Effector memory CD8-positive, alpha-beta T cell (primary cell): ENCODE data around the gene KIAA0930.
"Not testable (repeated sequence)": the region's sequence is repeated elsewhere in the genome, so short reads cannot be mapped to it uniquely, and the experiment has no call there.

ENCODE experiments used
- ATAC-seq: fragments of 150-1000 bp; cut with Tn5 transposase; replicated peaks from 2 replicates; pipeline ENCODE4 v1.10.0; 2021; ENCODE audit warnings: mild to moderate bottlenecking, moderate library complexity
- DNase-seq, 3 experiments: peaks; one replicate each; pipeline ENCODE4 v3.0.0; 2021
- H3K27ac Mint-ChIP-seq, 2 donors: one replicate each; pipeline ENCODE4 v1.8.0; 2022; ENCODE audit warnings: mild to moderate bottlenecking in 2 of 2, mixed read lengths in 2 of 2, moderate library complexity in 2 of 2
- H3K27me3 Mint-ChIP-seq, 2 donors: one replicate each; pipeline ENCODE4 v1.8.0; 2022; ENCODE audit warnings: mixed read lengths in 2 of 2
- H3K36me3 Mint-ChIP-seq: one replicate; pipeline ENCODE4 v1.8.0; 2022; ENCODE audit warnings: mild to moderate bottlenecking, moderate library complexity, mixed read lengths; ENCODE audit not compliant: insufficient read depth
- H3K4me1 Mint-ChIP-seq, 2 donors: one replicate each; pipeline ENCODE4 v1.8.0; 2022; ENCODE audit warnings: low read depth in 2 of 2, mixed read lengths in 2 of 2
- H3K4me3 Mint-ChIP-seq, 2 donors: one replicate each; pipeline ENCODE4 v1.8.0; 2022; ENCODE audit warnings: mild to moderate bottlenecking in 2 of 2, mixed read lengths in 2 of 2, moderate library complexity in 2 of 2
- H3K9me3 Mint-ChIP-seq, 2 donors: one replicate each; pipeline ENCODE4 v1.8.0; 2022; ENCODE audit warnings: mixed read lengths in 2 of 2

The KIAA0930 gene

GRCh38 chr22:45270095-45271020 is 29.7 kb upstream of the KIAA0930 start:
- Mint-ChIP-seq H3K27me3 (peaks cover 26 to 43% of the 10 kb centered on the region in 2 donors), H3K36me3 (peaks cover 6% of the 10 kb centered on the region), H3K4me1 (peaks cover 8 to 13% of the 10 kb centered on the region in 2 donors), H3K4me3 (peak overlapping the region; percentile 77 to 89), H3K9me3 (no peaks in the 10 kb centered on the region), H3K27ac (no peak overlapping the region)
- ATAC-seq = no peak
- DNase-seq = no peak

GRCh38 chr22:45268958-45269844 is 28.5 kb upstream of the KIAA0930 start:
- peak overlapping the region; percentile 41 to 76 for H3K27ac Mint-ChIP-seq
- peaks cover 6% of the 10 kb centered on the region for H3K36me3 Mint-ChIP-seq
- peaks cover 8 to 13% of the 10 kb centered on the region in 2 donors for H3K4me1 Mint-ChIP-seq
- peak; percentile 89 to 95 (median 93) for DNase-seq
- peak; percentile 97 for ATAC-seq
- H3K4me3 Mint-ChIP-seq = peak overlapping the region; percentile 77 to 89
- H3K27me3 Mint-ChIP-seq = peaks cover 20 to 33% of the 10 kb centered on the region in 2 donors
- no peaks in the 10 kb centered on the region for H3K9me3 Mint-ChIP-seq

DNA sequence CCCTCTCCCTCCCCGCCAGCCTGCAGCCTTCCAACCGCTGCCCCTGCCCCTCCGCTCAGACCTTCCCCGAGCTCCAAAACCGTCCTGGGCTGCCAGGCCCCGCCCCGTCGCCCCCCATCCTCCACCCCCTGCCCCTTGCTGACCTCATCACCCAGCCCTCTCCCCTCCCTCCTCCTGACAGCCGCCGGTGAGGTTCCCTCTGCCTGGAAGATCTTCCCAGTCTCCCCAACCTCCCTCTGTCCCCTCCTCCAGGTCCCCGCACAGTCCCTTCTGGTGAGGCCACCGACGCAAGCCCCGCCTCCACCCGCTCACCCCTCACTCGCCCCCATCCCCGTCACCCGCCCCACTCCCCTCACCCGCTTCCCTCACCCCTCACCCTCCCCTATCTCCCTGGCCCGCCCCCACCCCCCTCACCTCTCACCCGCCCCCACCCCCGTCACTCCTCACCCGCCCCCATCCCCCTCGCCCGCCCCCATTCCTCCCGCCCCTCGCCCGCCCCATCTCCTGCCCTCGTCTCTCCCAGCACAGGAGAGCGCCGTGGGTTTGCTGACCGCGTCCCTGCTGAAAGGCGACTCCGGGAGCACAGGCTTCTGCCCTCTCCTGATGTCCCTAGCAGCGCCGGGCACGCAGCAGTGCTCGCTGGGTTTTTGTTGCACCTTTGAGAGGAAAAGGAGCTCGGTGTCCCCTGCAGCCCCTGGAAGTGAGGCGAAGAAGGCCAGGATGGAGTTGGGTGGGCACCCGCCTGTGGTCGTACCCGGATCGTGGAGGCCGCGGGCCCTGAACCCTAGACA is 27.7 kb upstream of the KIAA0930 start:
- Mint-ChIP-seq H3K9me3 (no peaks in the 10 kb centered on the region), H3K27me3 (peaks cover 21 to 35% of the 10 kb centered on the region in 2 donors), H3K27ac (peak overlapping the region; percentile 38 to 76), H3K36me3 (peaks cover 6% of the 10 kb centered on the region), H3K4me1 (peaks cover 12 to 13% of the 10 kb centered on the region in 2 donors), H3K4me3 (peak overlapping the region; percentile 77 to 89)
- ATAC-seq = peak; percentile 28
- peak in 2 of 3 experiments; percentile 17 to 19 for DNase-seq

DNA sequence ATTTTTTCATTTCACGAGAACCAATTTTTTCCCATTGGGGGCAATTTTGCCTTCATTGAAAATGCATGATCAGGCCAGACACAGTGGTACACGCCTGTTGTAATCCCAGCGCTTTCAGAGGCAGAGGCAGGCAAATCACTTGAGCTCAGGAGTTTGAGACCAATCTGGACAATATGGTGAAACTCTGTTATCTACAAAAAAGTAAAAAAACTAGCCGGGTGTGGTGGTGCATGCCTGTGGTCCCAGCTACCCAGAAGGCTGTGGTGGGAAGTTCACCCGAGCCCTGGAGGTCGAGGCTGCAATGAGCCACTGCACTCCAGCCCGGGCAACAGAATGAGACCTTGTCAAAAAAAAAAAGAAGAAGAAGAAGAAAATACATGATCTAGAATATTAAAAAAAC is 24.8 kb upstream of the KIAA0930 start:
- H3K9me3 Mint-ChIP-seq = no peaks in the 10 kb centered on the region
- no peak overlapping the region for H3K27ac Mint-ChIP-seq
- peaks cover 13% of the 10 kb centered on the region in 2 donors for H3K4me1 Mint-ChIP-seq
- DNase-seq = no peak
- peaks cover 9% of the 10 kb centered on the region for H3K36me3 Mint-ChIP-seq
- H3K4me3 Mint-ChIP-seq = no peak overlapping the region
- H3K27me3 Mint-ChIP-seq = peaks cover 23 to 43% of the 10 kb centered on the region in 2 donors
- no peak for ATAC-seq

DNA sequence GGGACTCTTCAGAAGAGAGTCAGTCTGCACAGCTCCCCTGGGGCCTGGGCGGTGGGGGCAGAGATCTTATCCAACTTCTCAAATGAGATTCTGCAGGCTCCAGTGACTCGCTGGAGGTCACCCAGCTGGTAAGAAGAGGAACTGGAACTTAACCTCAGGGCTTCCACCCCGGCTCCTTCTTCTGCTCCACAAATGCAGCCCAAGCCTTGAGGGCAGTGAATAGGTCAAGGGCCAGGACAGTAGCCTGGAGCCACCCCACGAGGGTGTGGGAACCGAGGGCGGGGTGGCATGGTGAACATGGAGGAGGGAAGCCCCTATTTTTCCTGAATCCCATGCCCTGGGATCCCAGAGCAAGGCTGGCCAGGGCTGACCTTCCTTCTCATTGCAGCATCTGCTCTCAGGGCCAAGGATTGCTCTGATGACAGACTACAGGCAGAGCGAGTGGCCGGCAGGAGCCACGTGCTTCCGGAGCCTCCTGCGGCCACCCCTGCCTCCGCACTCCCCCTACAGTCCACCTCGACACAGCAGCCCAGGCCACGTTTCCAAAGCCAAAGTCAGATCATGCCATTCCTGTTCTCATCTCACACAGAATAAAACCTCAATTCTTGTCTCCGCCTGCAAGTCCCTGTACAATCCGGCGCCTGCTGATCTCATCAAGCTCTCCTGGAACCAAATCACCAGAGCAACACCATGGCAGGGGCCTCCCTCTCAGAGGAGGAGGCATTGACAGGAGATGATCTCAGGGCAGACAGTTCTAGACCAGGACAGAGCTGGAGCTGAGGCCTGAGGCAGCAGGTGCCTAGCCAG is 23.0 kb upstream of the KIAA0930 start:
- Mint-ChIP-seq H3K4me1 (peaks cover 3 to 7% of the 10 kb centered on the region in 2 donors), H3K4me3 (no peak overlapping the region), H3K9me3 (no peaks in the 10 kb centered on the region), H3K27ac (no peak overlapping the region), H3K36me3 (peaks cover 4% of the 10 kb centered on the region), H3K27me3 (peaks cover 12 to 43% of the 10 kb centered on the region in 2 donors)
- DNase-seq (no peak), ATAC-seq (peak; percentile 53)

DNA sequence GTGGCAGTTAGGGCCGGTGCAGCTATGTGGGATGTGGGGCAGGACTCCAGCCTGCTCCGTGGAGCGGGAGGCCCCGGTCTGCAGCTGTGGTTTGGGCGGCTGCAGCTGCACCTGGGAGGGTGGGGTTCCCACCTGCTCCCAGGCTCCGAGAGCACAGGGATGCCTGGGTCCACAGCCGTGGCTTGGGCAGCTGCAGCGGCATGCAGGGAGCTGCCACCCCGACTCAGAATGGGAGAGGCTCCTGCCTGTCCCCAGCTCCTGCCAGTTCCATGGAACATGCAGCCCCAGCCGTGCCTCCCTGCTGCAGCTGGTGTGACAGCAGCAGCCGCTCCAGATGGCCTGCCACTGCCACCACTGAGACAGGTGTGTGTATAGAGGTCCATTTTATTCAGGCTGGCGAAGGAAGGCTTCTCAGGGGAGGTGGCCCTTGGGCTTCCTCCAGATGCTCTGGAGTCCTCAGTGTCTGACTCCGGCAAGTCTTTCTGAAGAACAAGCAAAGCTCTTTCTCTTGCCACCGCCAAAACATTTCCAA is 22.3 kb upstream of the KIAA0930 start:
- Mint-ChIP-seq H3K27me3 (peaks cover 12 to 43% of the 10 kb centered on the region in 2 donors), H3K4me1 (peaks cover 0 to 5% of the 10 kb centered on the region in 2 donors), H3K9me3 (no peaks in the 10 kb centered on the region), H3K36me3 (peaks cover 3% of the 10 kb centered on the region), H3K4me3 (no peak overlapping the region), H3K27ac (no peak overlapping the region)
- DNase-seq = no peak
- no peak for ATAC-seq

DNA sequence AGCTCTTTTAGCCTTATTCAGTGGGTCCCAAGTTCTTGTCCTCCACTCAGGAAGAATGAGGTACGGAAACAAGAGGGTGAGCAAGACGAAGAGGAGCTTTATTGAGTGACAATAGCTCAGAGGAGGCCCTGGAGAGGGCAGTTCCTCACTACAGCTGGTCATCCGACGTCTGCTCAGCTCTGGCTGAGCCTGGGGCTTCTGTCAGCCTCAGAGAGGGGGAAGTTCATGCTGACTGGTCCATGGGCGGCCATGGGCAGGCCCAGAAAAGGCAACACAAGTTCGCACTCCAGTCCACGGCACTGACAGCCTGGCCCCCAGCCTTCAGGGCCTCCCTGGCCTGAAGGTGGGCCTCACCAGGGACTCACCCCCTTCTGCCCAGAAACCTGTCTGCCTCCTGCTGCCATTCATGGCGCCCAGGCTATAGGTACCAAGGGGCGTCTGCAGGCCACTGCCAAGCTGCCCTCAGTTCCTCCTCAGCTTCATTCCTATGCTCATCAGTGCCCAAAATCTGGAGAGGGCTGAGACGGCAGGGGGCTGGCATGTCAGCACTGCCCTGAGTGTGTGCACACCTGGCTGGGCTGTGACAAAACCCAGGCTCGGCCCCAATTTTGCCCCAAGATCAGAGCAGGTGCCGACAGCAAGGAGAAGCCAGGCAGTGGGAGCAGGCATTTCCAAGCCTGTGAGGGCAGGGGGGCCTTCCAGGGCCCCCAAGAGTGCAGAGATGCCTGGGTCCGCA is 21.7 kb upstream of the KIAA0930 start:
- H3K4me1 Mint-ChIP-seq = peaks cover 0 to 5% of the 10 kb centered on the region in 2 donors
- no peak overlapping the region for H3K27ac Mint-ChIP-seq
- H3K36me3 Mint-ChIP-seq = peaks cover 3% of the 10 kb centered on the region

DNA sequence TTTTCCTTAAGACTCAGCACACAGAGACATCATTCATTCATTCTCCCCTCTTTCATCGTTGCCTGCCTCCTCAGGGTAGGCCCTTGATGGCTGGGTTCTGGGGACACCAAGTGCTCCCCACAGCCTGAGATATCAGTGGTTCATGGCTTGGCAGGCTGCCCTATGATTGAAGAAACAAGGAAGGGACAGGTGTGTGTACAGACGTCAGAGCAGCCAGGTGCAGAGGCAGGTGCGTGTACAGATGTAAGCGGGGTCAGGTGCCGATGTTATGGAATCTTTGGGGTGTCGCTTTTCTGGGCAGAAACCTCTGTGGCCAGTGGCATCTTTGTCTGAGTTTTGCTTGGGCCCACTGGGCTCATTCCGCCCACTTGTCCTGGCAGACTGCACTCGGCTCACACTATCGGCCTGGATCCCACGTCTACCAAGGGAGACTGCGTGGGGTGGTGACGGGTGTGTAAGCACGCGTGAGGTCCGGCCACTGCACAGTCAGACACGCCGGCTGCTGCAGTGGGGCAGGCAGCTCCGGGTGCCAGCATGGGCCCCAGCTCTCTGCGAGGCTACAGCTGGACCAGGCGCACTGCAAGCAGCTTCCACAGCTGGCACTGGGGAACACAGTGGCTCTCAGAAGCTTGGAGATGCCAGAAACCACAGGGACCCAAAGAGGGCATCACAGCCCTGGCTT is 20.9 kb upstream of the KIAA0930 start:
- DNase-seq (no peak), ATAC-seq (no peak)
- H3K36me3 Mint-ChIP-seq = peaks cover 3% of the 10 kb centered on the region
- peaks cover 0 to 5% of the 10 kb centered on the region in 2 donors for H3K4me1 Mint-ChIP-seq
- peaks cover 12 to 43% of the 10 kb centered on the region in 2 donors for H3K27me3 Mint-ChIP-seq
- no peak overlapping the region for H3K4me3 Mint-ChIP-seq
- H3K27ac Mint-ChIP-seq = no peak overlapping the region
- H3K9me3 Mint-ChIP-seq = no peaks in the 10 kb centered on the region

More for the DNA sequence above, 21.7 kb upstream of the KIAA0930 start:
- Mint-ChIP-seq H3K4me3 (no peak overlapping the region), H3K9me3 (no peaks in the 10 kb centered on the region), H3K27me3 (peaks cover 12 to 43% of the 10 kb centered on the region in 2 donors)
- DNase-seq = no peak
- no peak for ATAC-seq

- H3K4me1 Mint-ChIP-seq, H3K4me3 Mint-ChIP-seq, H3K36me3 Mint-ChIP-seq, H3K27ac Mint-ChIP-seq, DNase-seq, H3K9me3 Mint-ChIP-seq, ATAC-seq: not testable (repeated sequence)
- peaks cover 12 to 43% of the 10 kb centered on the region in 2 donors for H3K27me3 Mint-ChIP-seq
Measured at GRCh38 chr22:45260395-45260759, 19.7 kb upstream of the KIAA0930 start.

DNA sequence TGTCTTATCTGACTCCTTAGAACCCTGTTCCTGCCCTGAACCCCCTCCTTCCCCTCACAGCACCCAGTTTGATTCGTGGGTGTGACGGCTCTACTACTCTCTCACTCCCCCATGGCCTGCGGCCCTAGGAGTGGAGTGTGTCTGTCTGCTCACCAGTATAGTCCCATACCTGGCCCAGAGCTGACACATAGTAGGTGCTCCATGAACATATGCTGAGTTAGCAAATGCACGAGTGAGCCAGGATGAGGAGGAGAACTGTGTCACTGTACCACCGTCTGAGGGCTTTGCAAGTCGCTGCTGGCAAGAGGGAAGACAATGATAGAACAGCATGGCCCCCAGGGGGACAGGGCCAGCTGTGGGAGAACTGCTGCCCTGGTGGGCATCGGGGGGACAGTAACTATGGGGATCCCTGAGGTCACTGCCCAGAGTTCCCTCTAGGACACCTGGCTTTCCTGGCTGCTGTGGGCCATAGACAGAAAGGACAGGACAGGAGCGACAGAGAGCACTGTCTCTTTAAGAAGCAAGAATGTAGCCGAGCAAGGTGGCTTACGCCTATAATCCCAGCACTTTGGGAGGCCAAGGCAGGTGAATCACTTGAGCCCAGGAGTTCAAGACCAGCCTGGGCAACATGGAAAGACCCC is 19.2 kb upstream of the KIAA0930 start:
- Mint-ChIP-seq H3K27ac (no peak overlapping the region), H3K4me3 (no peak overlapping the region), H3K36me3 (peaks cover 3% of the 10 kb centered on the region)

DNA sequence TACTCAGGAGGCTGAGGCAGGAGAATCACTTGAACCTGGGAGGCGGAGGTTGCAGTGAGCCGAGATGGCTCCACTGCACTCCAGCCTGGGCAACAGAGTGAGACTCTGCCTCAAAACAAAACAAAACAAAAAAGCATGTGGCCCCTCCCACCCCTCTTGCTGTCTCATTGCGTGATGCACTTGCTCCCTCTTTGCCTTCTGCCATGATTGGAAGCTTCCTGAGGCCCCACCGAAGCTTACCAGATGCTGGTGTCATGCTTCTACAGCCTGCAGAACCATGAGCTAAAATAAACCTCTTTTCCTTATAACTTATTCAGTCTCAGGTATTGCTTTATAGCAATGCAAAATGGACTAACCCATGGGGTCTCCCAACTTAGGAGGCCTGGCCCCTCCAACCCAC is 17.2 kb upstream of the KIAA0930 start:
- not testable (repeated sequence) for H3K9me3 Mint-ChIP-seq

More for the DNA sequence above, 19.2 kb upstream of the KIAA0930 start:
- ATAC-seq (no peak), DNase-seq (no peak)
- H3K9me3 Mint-ChIP-seq = peaks cover 0 to 2% of the 10 kb centered on the region in 2 donors
- peaks cover 13 to 14% of the 10 kb centered on the region in 2 donors for H3K4me1 Mint-ChIP-seq
- peaks cover 12 to 43% of the 10 kb centered on the region in 2 donors for H3K27me3 Mint-ChIP-seq

More for the DNA sequence above, 17.2 kb upstream of the KIAA0930 start:
- H3K4me3 Mint-ChIP-seq, ATAC-seq, H3K27ac Mint-ChIP-seq, H3K36me3 Mint-ChIP-seq, DNase-seq: not testable (repeated sequence)
- Mint-ChIP-seq H3K4me1 (peaks cover 17 to 19% of the 10 kb centered on the region in 2 donors), H3K27me3 (peaks cover 6 to 30% of the 10 kb centered on the region in 2 donors)
